ENCODE results near the gene ATP13A3. TPM values are rescaled to one million over a fixed set of nuclear protein-coding genes. Genes with fewer than 3 reads are reported as not detected.

The ATP13A3 gene
- total and polyA plus RNA-seq, 10 of the 15 experiments (the other 5 are each of a cell fraction or from before 2014, with no cell fraction given): 14.0 to 108 (median 69.5) TPM

- Histone ChIP-seq H3K79me2 (ENCODE audit: control insufficient read depth, insufficient read depth, low read length) (peaks cover 72% of the 10 kb centered on the region), H3K27ac (ENCODE audit: control insufficient read depth, insufficient read depth) (peak overlapping the region; percentile 92), H3K9ac (ENCODE audit: control insufficient read depth, insufficient read depth, low read length) (peak overlapping the region; percentile 90), H3K4me2 (ENCODE audit: control insufficient read depth, insufficient read depth) (peak overlapping the region; percentile 77), H3K27me3 (replicated peaks in 1 of 2; ENCODE audit: control insufficient read depth in 2 of 2, insufficient read depth in 2 of 2, low read length in 1 of 2) (no peaks in the 10 kb centered on the region), H4K20me1 (ENCODE audit: control insufficient read depth, insufficient read depth) (no peaks in the 10 kb centered on the region), H2AFZ (ENCODE audit: control insufficient read depth, low read depth, low read length) (no peak overlapping the region), H3K9me3 (replicated peaks; ENCODE audit: control insufficient read depth, insufficient read depth, low read length) (no peaks in the 10 kb centered on the region), H3K4me1 (ENCODE audit: control insufficient read depth, insufficient read depth, low read length) (peaks cover 22% of the 10 kb centered on the region), H3K4me3 (peak overlapping the region; percentile 84), H3K36me3 (ENCODE audit: control insufficient read depth in 2 of 2, insufficient read depth in 2 of 2, low read length in 1 of 2) (no peaks in the 10 kb centered on the region; a peak in 1 of 4 replicates)
- 1% methylated on average over 6 of the region's 6 CpGs for WGBS (ENCODE audit: insufficient coverage, insufficient replicate concordance, low lambda C conversion rate, missing lambda C conversion rate)
- BruUV-seq (replicated peaks): no TSS peak
- no peak for ATAC-seq
- RAD21 ChIA-PET (ENCODE audit: unreplicated experiment): interaction anchor here (1.0 to 4.2 kb wide), 7 partner anchors 12 to 186 kb away, joined by 3 to 39 read pairs (median 7); no protein-coding TSS in a partner anchor
- intact Hi-C loops (cut with micrococcal nuclease; ENCODE audit: unreplicated experiment): no loop called here
- no peak for DNase-seq (ENCODE audit: low read depth, low spot score)
- SMC1A ChIA-PET (ENCODE audit: uncharacterized antibody, unreplicated experiment): interaction anchor here (0.6 to 3.9 kb wide), 5 partner anchors 13 to 600 kb away, joined by 4 to 57 read pairs (median 8); no protein-coding TSS in a partner anchor
- in situ Hi-C loops (cut with MboI): no loop called here
- POLR2A ChIA-PET: interaction anchor here (0.6 to 2.6 kb wide), 8 partner anchors 9 to 176 kb away, joined by 3 to 11 read pairs (median 4); no protein-coding TSS in a partner anchor
- no peak for TF ChIP-seq MEF2A (IDR thresholded peaks at IDR 0.05; ENCODE audit: insufficient read depth, low read depth, low read length)
- no peak for TF ChIP-seq RAD21 (IDR thresholded peaks at IDR 0.05; ENCODE audit: insufficient read depth, low read depth, low read length)
- TF ChIP-seq ATF2 (IDR thresholded peaks at IDR 0.05; ENCODE audit: low read length): no peak
- TF ChIP-seq ETV6 (conservative IDR thresholded peaks at IDR 0.05 in 1 of 2, IDR thresholded peaks at IDR 0.05 in 1 of 2; ENCODE audit: borderline replicate concordance in 1 of 2, low read depth in 1 of 2): no peak
- TF ChIP-seq SUPT20H (IDR thresholded peaks at IDR 0.05; ENCODE audit: borderline replicate concordance, control insufficient read depth, low read depth, low read length): no peak
- TF ChIP-seq NR2C1 (IDR thresholded peaks at IDR 0.05): no peak
- no peak for TF ChIP-seq MYB (IDR thresholded peaks at IDR 0.05; ENCODE audit: borderline replicate concordance, low read depth, low read length)
- TF ChIP-seq, protein P1, sequence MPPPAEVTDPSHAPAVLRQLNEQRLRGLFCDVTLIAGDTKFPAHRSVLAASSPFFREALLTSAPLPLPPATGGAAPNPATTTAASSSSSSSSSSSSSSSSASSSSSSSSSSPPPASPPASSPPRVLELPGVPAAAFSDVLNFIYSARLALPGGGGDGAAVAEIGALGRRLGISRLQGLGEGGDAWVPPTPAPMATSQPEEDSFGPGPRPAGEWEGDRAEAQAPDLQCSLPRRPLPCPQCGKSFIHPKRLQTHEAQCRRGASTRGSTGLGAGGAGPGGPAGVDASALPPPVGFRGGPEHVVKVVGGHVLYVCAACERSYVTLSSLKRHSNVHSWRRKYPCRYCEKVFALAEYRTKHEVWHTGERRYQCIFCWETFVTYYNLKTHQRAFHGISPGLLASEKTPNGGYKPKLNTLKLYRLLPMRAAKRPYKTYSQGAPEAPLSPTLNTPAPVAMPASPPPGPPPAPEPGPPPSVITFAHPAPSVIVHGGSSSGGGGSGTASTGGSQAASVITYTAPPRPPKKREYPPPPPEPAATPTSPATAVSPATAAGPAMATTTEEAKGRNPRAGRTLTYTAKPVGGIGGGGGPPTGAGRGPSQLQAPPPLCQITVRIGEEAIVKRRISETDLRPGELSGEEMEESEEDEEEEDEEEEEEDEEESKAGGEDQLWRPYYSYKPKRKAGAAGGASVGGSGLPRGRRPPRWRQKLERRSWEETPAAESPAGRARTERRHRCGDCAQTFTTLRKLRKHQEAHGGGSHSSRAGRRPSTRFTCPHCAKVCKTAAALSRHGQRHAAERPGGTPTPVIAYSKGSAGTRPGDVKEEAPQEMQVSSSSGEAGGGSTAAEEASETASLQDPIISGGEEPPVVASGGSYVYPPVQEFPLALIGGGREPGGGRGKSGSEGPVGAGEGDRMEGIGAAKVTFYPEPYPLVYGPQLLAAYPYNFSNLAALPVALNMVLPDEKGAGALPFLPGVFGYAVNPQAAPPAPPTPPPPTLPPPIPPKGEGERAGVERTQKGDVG (CRISPR knock-in tag; IDR thresholded peaks at IDR 0.05): no peak
- TF ChIP-seq CHD1 (IDR thresholded peaks at IDR 0.05; ENCODE audit: low read depth, low read length): no peak
- no peak for TF ChIP-seq E4F1 (IDR thresholded peaks at IDR 0.05; ENCODE audit: borderline replicate concordance, partially characterized antibody)
- TF ChIP-seq RAD51 (IDR thresholded peaks at IDR 0.05): no peak
- no peak for TF ChIP-seq BHLHE40 (IDR thresholded peaks at IDR 0.05; ENCODE audit: borderline replicate concordance in 1 of 2, low read depth in 2 of 2, low read length in 1 of 2)
- TF ChIP-seq, protein P2, sequence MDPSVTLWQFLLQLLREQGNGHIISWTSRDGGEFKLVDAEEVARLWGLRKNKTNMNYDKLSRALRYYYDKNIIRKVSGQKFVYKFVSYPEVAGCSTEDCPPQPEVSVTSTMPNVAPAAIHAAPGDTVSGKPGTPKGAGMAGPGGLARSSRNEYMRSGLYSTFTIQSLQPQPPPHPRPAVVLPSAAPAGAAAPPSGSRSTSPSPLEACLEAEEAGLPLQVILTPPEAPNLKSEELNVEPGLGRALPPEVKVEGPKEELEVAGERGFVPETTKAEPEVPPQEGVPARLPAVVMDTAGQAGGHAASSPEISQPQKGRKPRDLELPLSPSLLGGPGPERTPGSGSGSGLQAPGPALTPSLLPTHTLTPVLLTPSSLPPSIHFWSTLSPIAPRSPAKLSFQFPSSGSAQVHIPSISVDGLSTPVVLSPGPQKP (IDR thresholded peaks at IDR 0.05; ENCODE audit: low read depth, low read length): no peak
- CTCF ChIA-PET: interaction anchor here (0.6 to 4.2 kb wide), 6 partner anchors 11 to 747 kb away, joined by 3 to 58 read pairs (median 4); no protein-coding TSS in a partner anchor
- no peak for FAIRE-seq
These were observed 1.3 kb downstream of the ATP13A3 start for GRCh38 chr3:194485468-194485880.
